Psoas muscle (tissue), 8 donors: Measurements from ENCODE around the gene HNF1B. TPM values are rescaled to one million over a fixed set of nuclear protein-coding genes. Genes with fewer than 3 reads are reported as not detected.

ENCODE experiments used
- ATAC-seq, 4 donors: fragments of 200-7000 bp; cut with Tn5 transposase; one replicate each; pipeline ENCODE4 v1.9.1; 2020; ENCODE audit warnings: moderate library complexity in 3 of 4, mild to moderate bottlenecking in 2 of 4
- DNase-seq, 2 donors: peaks; one replicate each; pipeline ENCODE4 v3.0.0-alpha.2; 2020
- H3K27ac ChIP-seq: fragments of 200-600 bp; one replicate; pipeline ENCODE4 v1.8.0; 2022
- H3K27me3 ChIP-seq, 3 donors: fragments of 200-600 bp in 1 of 3; one replicate each; pipeline versions ENCODE4 v1.6.1 to v1.8.0; 2013 to 2022; ENCODE audit warnings: low read length in 2 of 3, mild to moderate bottlenecking in 2 of 3, moderate library complexity in 1 of 3; ENCODE audit not compliant: insufficient read depth in 3 of 3
- H3K36me3 ChIP-seq, 2 donors: fragments of 200-600 bp in 1 of 2; one replicate each; pipeline versions ENCODE4 v1.6.1 to v1.8.0; 2013 to 2022; ENCODE audit warnings: low read depth in 1 of 2, mild to moderate bottlenecking in 1 of 2, moderate library complexity in 1 of 2; ENCODE audit not compliant: insufficient read depth in 1 of 2
- H3K4me1 ChIP-seq: fragments of 200-600 bp; one replicate; pipeline ENCODE4 v1.8.0; 2022
- H3K4me3 ChIP-seq: fragments of 200-600 bp; one replicate; pipeline ENCODE4 v1.8.0; 2022; ENCODE audit warnings: mild to moderate bottlenecking
- H3K9me3 ChIP-seq: fragments of 200-600 bp; one replicate; pipeline ENCODE4 v1.8.0; 2022
- CTCF ChIP-seq: fragments of 200-600 bp; IDR thresholded peaks from one replicate; pipeline ENCODE4 v1.8.0; 2022; ENCODE audit warnings: antibody characterized with exemption
- WGBS, 3 donors: extraction: QIAGEN DNeasy Blood & Tissue Kit; methylation state at CpG; one replicate each; pipeline versions ENCODE4 v1.1.6 to v1.1.7; 2013; 5-methylcytosine and 5-hydroxymethylcytosine counted together
- intact Hi-C, 2 donors: fragments of 100-400 bp; cut with DNase I; formaldehyde crosslinking; loops; one replicate each; pipeline versions ENCODE4 v1.11.0 to v1.14.2; 2022
- polyA plus RNA-seq, 3 donors: library from polyadenylated mRNA; stranded (reverse); fragments of 200-250 nt; gene quantifications; one replicate each; pipeline ENCODE4 v1.2.3, GENCODE V29; 2013
- total RNA-seq, 4 donors: library from RNA; stranded (reverse); fragmentation: NEBNext Ultra II Directional in 2 of 4; extraction: Animal tissue kit (Norgen Biotek cat#: 25700) in 2 of 4; gene quantifications; one replicate each; pipeline versions ENCODE4 v1.2.1 to v1.2.4, GENCODE V29; 2021 to 2023
- donor health status: healthy with polysubstance abuse.
- donor health status: DM: no; HTN: no; CAD: no; lungs with moderate emphysema.
- donor health status: Bipolar disorder and iron deficiency.
- donor health status: healthy.
- donor health status: DM: yes; HTN: yes; CAD: no.
- donor health status: DM: no; HTN: no; CAD: no.
- donor health status: DM: no; HTN: no; CAD: no.
- donor health status: DM: yes; HTN: yes; CAD: no.

Gene HNF1B
- total and polyA plus RNA-seq, 7 donors, result 0.03 TPM; not detected in 6

GRCh38 chr17:37651849-37652248 is 93.0 kb downstream of the HNF1B start:
- intact Hi-C loops, result no loop called here
- H3K27ac ChIP-seq, result no peak overlapping the region
- H3K27me3 ChIP-seq, result peaks cover 2 to 37% (median 5%) of the 10 kb centered on the region in 3 donors
- no peaks in the 10 kb centered on the region for H3K36me3 ChIP-seq
- ATAC-seq (no peak), DNase-seq (no peak)
- TF ChIP-seq CTCF, result no peak
- H3K4me3 ChIP-seq, result no peak overlapping the region
- no peaks in the 10 kb centered on the region for H3K9me3 ChIP-seq
- WGBS, 3 donors, result 49 to 61% (median 56%) methylated on average over 2 of the region's 2 CpGs
- H3K4me1 ChIP-seq, result peaks cover 2% of the 10 kb centered on the region

- Histone ChIP-seq H3K27me3 (peaks cover 2 to 45% (median 5%) of the 10 kb centered on the region in 3 donors), H3K4me1 (peaks cover 2% of the 10 kb centered on the region), H3K36me3 (no peaks in the 10 kb centered on the region), H3K4me3 (no peak overlapping the region), H3K27ac (no peak overlapping the region), H3K9me3 (no peaks in the 10 kb centered on the region)
- intact Hi-C loops, result no loop called here
- ATAC-seq (peak in 1 of 4 donors; percentile 40), DNase-seq (no peak)
- peak; percentile 27 for TF ChIP-seq CTCF
- WGBS, 3 donors, result 56 to 61% (median 59%) methylated on average over 6 of the region's 6 CpGs
These were observed 94.3 kb downstream of the HNF1B start for GRCh38 chr17:37650419-37651003.

- intact Hi-C loops, result loop anchor here in 1 of 2 donors (10.0 kb wide), 1 partner anchor 166 kb away; no protein-coding TSS in a partner anchor
- Histone ChIP-seq H3K27me3 (peaks cover 2 to 49% (median 5%) of the 10 kb centered on the region in 3 donors), H3K4me1 (peaks cover 5% of the 10 kb centered on the region)
These were observed 96.3 kb downstream of the HNF1B start for GRCh38 chr17:37648555-37648954.

GRCh38 chr17:37647856-37648255 is 97.0 kb downstream of the HNF1B start:
- H3K4me3 ChIP-seq, result no peak overlapping the region
- no peaks in the 10 kb centered on the region for H3K9me3 ChIP-seq
- intact Hi-C loops, result loop anchor here in 1 of 2 donors (10.0 kb wide), 1 partner anchor 167 kb away; no protein-coding TSS in a partner anchor
- peaks cover 5% of the 10 kb centered on the region for H3K4me1 ChIP-seq
- no peaks in the 10 kb centered on the region for H3K36me3 ChIP-seq
- ATAC-seq (no peak), DNase-seq (no peak)
- 43 to 54% (median 47%) methylated on average over 1 of the region's 1 CpG for WGBS, 3 donors
- no peak overlapping the region for H3K27ac ChIP-seq
- H3K27me3 ChIP-seq, result peaks cover 2 to 49% (median 5%) of the 10 kb centered on the region in 3 donors
- TF ChIP-seq CTCF, result no peak

More at GRCh38 chr17:37648555-37648954, 96.3 kb downstream of the HNF1B start:
- H3K4me3 ChIP-seq, result no peak overlapping the region
- WGBS, 3 donors, result 46 to 55% (median 55%) methylated on average over 2 of the region's 2 CpGs
- no peaks in the 10 kb centered on the region for H3K36me3 ChIP-seq
- H3K9me3 ChIP-seq, result no peaks in the 10 kb centered on the region
- no peak overlapping the region for H3K27ac ChIP-seq
- ATAC-seq (no peak), DNase-seq (no peak)
- TF ChIP-seq CTCF, result no peak

- H3K9me3 ChIP-seq, result no peaks in the 10 kb centered on the region
- peaks cover 0 to 32% of the 10 kb centered on the region in 2 donors for H3K36me3 ChIP-seq
- ATAC-seq (no peak), DNase-seq (no peak)
- TF ChIP-seq CTCF, result no peak
- peaks cover 0 to 26% (median 0%) of the 10 kb centered on the region in 3 donors for H3K27me3 ChIP-seq
- WGBS, 3 donors, result 1 to 7% (median 1%) methylated on average over 3 of the region's 3 CpGs
- intact Hi-C loops, result loop anchor here in 1 of 2 donors (10.0 kb wide), 1 partner anchor 171 kb away; no protein-coding TSS in a partner anchor
- peaks cover 22% of the 10 kb centered on the region for H3K4me1 ChIP-seq
- peak overlapping the region; percentile 94 for H3K27ac ChIP-seq
- H3K4me3 ChIP-seq, result peak overlapping the region; percentile 95
These were observed 101.0 kb downstream of the HNF1B start for GRCh38 chr17:37643869-37644268.
